ENCODE measurements around the gene NELL1. TPM values are rescaled to one million over a fixed set of nuclear protein-coding genes. Genes with fewer than 3 reads are reported as not detected.

Gene NELL1
- total RNA-seq, 2 donors from 2014 or later, result 0.09 to 0.11 TPM

- H3K4me3 ChIP-seq (ENCODE audit: low read length), result no peak overlapping the region
- no peak overlapping the region for H3K4me3 Mint-ChIP-seq
- no peak overlapping the region for H3K27ac Mint-ChIP-seq
- H3K4me1 Mint-ChIP-seq, result no peaks in the 10 kb centered on the region
- DNase-seq, result no peak
- H3K36me3 ChIP-seq (ENCODE audit: control insufficient read depth, insufficient read depth, low read length), result no peaks in the 10 kb centered on the region
- no peaks in the 10 kb centered on the region for H3K9me3 Mint-ChIP-seq
- no peak for TF ChIP-seq CTCF (conservative IDR thresholded peaks at IDR 0.05)
- H3K9me3 ChIP-seq (ENCODE audit: control insufficient read depth, low read length), result no peaks in the 10 kb centered on the region
- H3K27me3 ChIP-seq (ENCODE audit: control insufficient read depth, insufficient read depth, low read length, poor library complexity, severe bottlenecking), result no peaks in the 10 kb centered on the region
- 86 to 88% methylated on average over 1 to 2 of the region's 3 CpGs for WGBS, 2 experiments (ENCODE audit: insufficient coverage in 1 of 2, insufficient read length in 1 of 2)
- no peak overlapping the region for H3K27ac ChIP-seq (ENCODE audit: low read depth, low read length)
- H3K4me1 ChIP-seq (ENCODE audit: control insufficient read depth, insufficient read depth, low read length), result no peaks in the 10 kb centered on the region
- H3K9ac ChIP-seq (ENCODE audit: extremely low read depth, low read length, poor library complexity, severe bottlenecking), result no peak overlapping the region
- no peaks in the 10 kb centered on the region for H3K36me3 Mint-ChIP-seq (ENCODE audit: low read depth)
- H3K27me3 Mint-ChIP-seq (ENCODE audit: insufficient read depth), result no peaks in the 10 kb centered on the region
Observed at GRCh38 chr11:21113876-21114275, 444.5 kb downstream of the NELL1 start.

GRCh38 chr11:21116009-21116408 is 446.6 kb downstream of the NELL1 start:
- Mint-ChIP-seq H3K4me3 (no peak overlapping the region), H3K36me3 (ENCODE audit: low read depth) (no peaks in the 10 kb centered on the region), H3K4me1 (no peaks in the 10 kb centered on the region), H3K9me3 (no peaks in the 10 kb centered on the region), H3K27me3 (ENCODE audit: insufficient read depth) (no peaks in the 10 kb centered on the region), H3K27ac (no peak overlapping the region)
- no peaks in the 10 kb centered on the region for H3K27me3 ChIP-seq (ENCODE audit: control insufficient read depth, insufficient read depth, low read length, poor library complexity, severe bottlenecking)
- DNase-seq, result no peak
- H3K9me3 ChIP-seq (ENCODE audit: control insufficient read depth, low read length), result no peaks in the 10 kb centered on the region
- TF ChIP-seq CTCF (conservative IDR thresholded peaks at IDR 0.05), result no peak
- H3K27ac ChIP-seq (ENCODE audit: low read depth, low read length), result no peak overlapping the region
- H3K4me3 ChIP-seq (ENCODE audit: low read length), result no peak overlapping the region
- H3K9ac ChIP-seq (ENCODE audit: extremely low read depth, low read length, poor library complexity, severe bottlenecking), result no peak overlapping the region
- 91% methylated on average over 1 of the region's 1 CpG; no CpG with 5 or more reads in 1 of the 2 experiments for whole genome bisulfite sequencing, 2 experiments (ENCODE audit: insufficient coverage in 1 of 2, insufficient read length in 1 of 2)
- no peaks in the 10 kb centered on the region for H3K36me3 ChIP-seq (ENCODE audit: control insufficient read depth, insufficient read depth, low read length)
- H3K4me1 ChIP-seq (ENCODE audit: control insufficient read depth, insufficient read depth, low read length), result no peaks in the 10 kb centered on the region

- WGBS, 2 experiments (ENCODE audit: insufficient coverage in 1 of 2, insufficient read length in 1 of 2), result 71 to 77% methylated on average over 2 of the region's 3 CpGs
- no peaks in the 10 kb centered on the region for H3K27me3 Mint-ChIP-seq (ENCODE audit: insufficient read depth)
- no peak for TF ChIP-seq CTCF (conservative IDR thresholded peaks at IDR 0.05)
- H3K4me3 Mint-ChIP-seq, result no peak overlapping the region
- Histone ChIP-seq H3K4me1 (ENCODE audit: control insufficient read depth, insufficient read depth, low read length) (no peaks in the 10 kb centered on the region), H3K27me3 (ENCODE audit: control insufficient read depth, insufficient read depth, low read length, poor library complexity, severe bottlenecking) (no peaks in the 10 kb centered on the region), H3K4me3 (ENCODE audit: low read length) (no peak overlapping the region), H3K9ac (ENCODE audit: extremely low read depth, low read length, poor library complexity, severe bottlenecking) (no peak overlapping the region), H3K27ac (ENCODE audit: low read depth, low read length) (no peak overlapping the region), H3K36me3 (ENCODE audit: control insufficient read depth, insufficient read depth, low read length) (no peaks in the 10 kb centered on the region), H3K9me3 (ENCODE audit: control insufficient read depth, low read length) (no peaks in the 10 kb centered on the region)
- no peaks in the 10 kb centered on the region for H3K4me1 Mint-ChIP-seq
- DNase-seq, result no peak
- H3K36me3 Mint-ChIP-seq (ENCODE audit: low read depth), result no peaks in the 10 kb centered on the region
- H3K27ac Mint-ChIP-seq, result no peak overlapping the region
- no peaks in the 10 kb centered on the region for H3K9me3 Mint-ChIP-seq
Observed at GRCh38 chr11:21119411-21119810, 450.0 kb downstream of the NELL1 start.
